H1 (cell line): ENCODE measurements around the gene TMEM138.

ENCODE experiments used
- BCL11A ChIP-seq, 2 experiments: IDR thresholded peaks; one replicate each; pipeline ENCODE4 v1.6.1; 2011; ENCODE audit warnings: low read depth in 2 of 2, low read length in 2 of 2, mild to moderate bottlenecking in 2 of 2
- CHD2 ChIP-seq: IDR thresholded peaks from 2 replicates; pipeline ENCODE4 v1.6.1; 2012; ENCODE audit warnings: low read length, improper control_type of control experiment
- CTCF ChIP-seq, 3 experiments: IDR thresholded peaks; 1 replicate in 2 of 3; 2 replicates in 1 of 3; pipeline versions ENCODE4 v1.5.1 to v1.6.1; 2011; ENCODE audit warnings: low read length in 3 of 3, mild to moderate bottlenecking in 3 of 3, inconsistent platforms in 2 of 3, low read depth in 1 of 3, moderate library complexity in 1 of 3; ENCODE audit not compliant: insufficient read depth in 1 of 3; ENCODE audit errors: control extremely low read depth in 1 of 3
- EZH2 ChIP-seq: fragments of 200-600 bp; sonication (generic); IDR thresholded peaks from 2 replicates; pipeline ENCODE4 v1.7.1; 2012; ENCODE audit warnings: low read depth, mild to moderate bottlenecking, moderate library complexity, low read length, inconsistent platforms; ENCODE audit not compliant: severe bottlenecking
- GABPA ChIP-seq: IDR thresholded peaks from 2 replicates; pipeline ENCODE4 v1.6.1; 2011; ENCODE audit warnings: mild to moderate bottlenecking, low read length, moderate library complexity, borderline replicate concordance; ENCODE audit not compliant: insufficient read depth
- MAFK ChIP-seq: IDR thresholded peaks from 2 replicates; pipeline ENCODE4 v1.6.1; 2012; ENCODE audit warnings: low read depth, mild to moderate bottlenecking, improper control_type of control experiment, low read length
- POLR2A ChIP-seq, 2 experiments: IDR thresholded peaks; 1 replicate in 1 of 2; 2 replicates in 1 of 2; pipeline ENCODE4 v1.6.1; 2011; ENCODE audit warnings: low read depth in 2 of 2, low read length in 2 of 2, mild to moderate bottlenecking in 2 of 2; ENCODE audit errors: control extremely low read depth in 1 of 2
- RBBP5 ChIP-seq: IDR thresholded peaks from 2 replicates; pipeline ENCODE4 v1.7.1; 2012; ENCODE audit warnings: low read depth, mild to moderate bottlenecking, inconsistent platforms, low read length, moderate library complexity, borderline replicate concordance
- SRF ChIP-seq: IDR thresholded peaks from 2 replicates; pipeline ENCODE4 v1.6.1; 2011; ENCODE audit warnings: mild to moderate bottlenecking, low read depth, low read length, moderate library complexity
- TAF1 ChIP-seq: IDR thresholded peaks from 2 replicates; pipeline ENCODE4 v1.6.1; 2011; ENCODE audit warnings: mild to moderate bottlenecking, low read depth, low read length
- TCF12 ChIP-seq: IDR thresholded peaks from 2 replicates; pipeline ENCODE4 v1.6.1; 2011; ENCODE audit warnings: low read depth, mild to moderate bottlenecking, low read length

GRCh38 chr11:61367406-61367805, 5.2 kb downstream of the TMEM138 start:
- TF ChIP-seq MAFK (no peak), CTCF (IDR thresholded peaks at IDR 0.05; ENCODE audit: control extremely low read depth in 1 of 3, insufficient read depth in 1 of 3, low read depth in 1 of 3, low read length in 3 of 3) (no peak), EZH2 (no peak), RBBP5 (no peak), BCL11A (IDR thresholded peaks at IDR 0.05; ENCODE audit: low read depth in 2 of 2, low read length in 2 of 2) (no peak), POLR2A (IDR thresholded peaks at IDR 0.05; ENCODE audit: control extremely low read depth in 1 of 2, low read depth in 2 of 2, low read length in 2 of 2) (no peak), CHD2 (no peak), SRF (no peak), TAF1 (no peak), GABPA (no peak), TCF12 (no peak)
